ENCODE measurements around the gene CPA3. TPM values are rescaled to one million over a fixed set of nuclear protein-coding genes. Genes with fewer than 3 reads are reported as not detected.

Gene CPA3
- total RNA-seq, 1 experiment from 2014 or later: not detected

- Histone ChIP-seq H4K20me1 (ENCODE audit: insufficient read depth) (no peaks in the 10 kb centered on the region), H3K36me3 (ENCODE audit: control insufficient read depth in 1 of 2, insufficient read depth in 2 of 2, low read length in 2 of 2) (no peaks in the 10 kb centered on the region), H3K4me3 (replicated peaks in 1 of 2; ENCODE audit: low read depth in 1 of 2, low read length in 2 of 2) (no peak overlapping the region), H3K9me3 (ENCODE audit: control insufficient read depth in 1 of 2, insufficient read depth in 1 of 2, low read depth in 1 of 2, low read length in 2 of 2) (no peaks in the 10 kb centered on the region), H2AFZ (ENCODE audit: low read depth, low read length, poor library complexity, severe bottlenecking) (no peak overlapping the region), H3K4me1 (ENCODE audit: control insufficient read depth in 1 of 2, insufficient read depth in 2 of 2, low read length in 2 of 2) (no peaks in the 10 kb centered on the region), H3K79me2 (ENCODE audit: insufficient read depth, low read length) (no peaks in the 10 kb centered on the region), H3K4me2 (ENCODE audit: low read length) (no peak overlapping the region), H3K27me3 (ENCODE audit: insufficient read depth, low read length) (no peaks in the 10 kb centered on the region), H3K27ac (ENCODE audit: low read depth, low read length) (no peak overlapping the region), H3K9ac (ENCODE audit: low read length) (no peak overlapping the region), H3K9me2 (ENCODE audit: insufficient read depth) (no peaks in the 10 kb centered on the region)
- intact Hi-C loops (cut with micrococcal nuclease): no loop called here
- ATAC-seq (no peak), DNase-seq (ENCODE audit: low read depth, low spot score) (no peak)
- BruUV-seq (replicated peaks): no TSS peak
- ChIA-PET CTCF (no interaction called here), POLR2A (no interaction called here), RAD21 (ENCODE audit: low non-redundant PET in 1 of 2, low total read pairs in 2 of 2, uncharacterized antibody in 2 of 2, unreplicated experiment in 2 of 2) (no interaction called here)
- no peak for TF ChIP-seq EZH2 (IDR thresholded peaks at IDR 0.05)
- TF ChIP-seq TCF7L2 (IDR thresholded peaks at IDR 0.05; ENCODE audit: borderline replicate concordance, extremely low read depth, insufficient read depth, insufficient read length): no peak
- TF ChIP-seq ELF1 (IDR thresholded peaks at IDR 0.05; ENCODE audit: borderline replicate concordance, low read depth): no peak
- TF ChIP-seq, protein P1, sequence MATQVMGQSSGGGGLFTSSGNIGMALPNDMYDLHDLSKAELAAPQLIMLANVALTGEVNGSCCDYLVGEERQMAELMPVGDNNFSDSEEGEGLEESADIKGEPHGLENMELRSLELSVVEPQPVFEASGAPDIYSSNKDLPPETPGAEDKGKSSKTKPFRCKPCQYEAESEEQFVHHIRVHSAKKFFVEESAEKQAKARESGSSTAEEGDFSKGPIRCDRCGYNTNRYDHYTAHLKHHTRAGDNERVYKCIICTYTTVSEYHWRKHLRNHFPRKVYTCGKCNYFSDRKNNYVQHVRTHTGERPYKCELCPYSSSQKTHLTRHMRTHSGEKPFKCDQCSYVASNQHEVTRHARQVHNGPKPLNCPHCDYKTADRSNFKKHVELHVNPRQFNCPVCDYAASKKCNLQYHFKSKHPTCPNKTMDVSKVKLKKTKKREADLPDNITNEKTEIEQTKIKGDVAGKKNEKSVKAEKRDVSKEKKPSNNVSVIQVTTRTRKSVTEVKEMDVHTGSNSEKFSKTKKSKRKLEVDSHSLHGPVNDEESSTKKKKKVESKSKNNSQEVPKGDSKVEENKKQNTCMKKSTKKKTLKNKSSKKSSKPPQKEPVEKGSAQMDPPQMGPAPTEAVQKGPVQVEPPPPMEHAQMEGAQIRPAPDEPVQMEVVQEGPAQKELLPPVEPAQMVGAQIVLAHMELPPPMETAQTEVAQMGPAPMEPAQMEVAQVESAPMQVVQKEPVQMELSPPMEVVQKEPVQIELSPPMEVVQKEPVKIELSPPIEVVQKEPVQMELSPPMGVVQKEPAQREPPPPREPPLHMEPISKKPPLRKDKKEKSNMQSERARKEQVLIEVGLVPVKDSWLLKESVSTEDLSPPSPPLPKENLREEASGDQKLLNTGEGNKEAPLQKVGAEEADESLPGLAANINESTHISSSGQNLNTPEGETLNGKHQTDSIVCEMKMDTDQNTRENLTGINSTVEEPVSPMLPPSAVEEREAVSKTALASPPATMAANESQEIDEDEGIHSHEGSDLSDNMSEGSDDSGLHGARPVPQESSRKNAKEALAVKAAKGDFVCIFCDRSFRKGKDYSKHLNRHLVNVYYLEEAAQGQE (IDR thresholded peaks at IDR 0.05; ENCODE audit: low read depth): no peak
- no peak for TF ChIP-seq ATF3 (IDR thresholded peaks at IDR 0.05)
Measured at GRCh38 chr3:148852271-148852992, 12.7 kb upstream of the CPA3 start.
